GM19372 (cell line): ENCODE results near the gene ZNF619.
"Not testable (repeated sequence)": the region's sequence is repeated elsewhere in the genome, so short reads cannot be mapped to it uniquely, and the experiment has no call there.

Source experiments
- ATAC-seq: cut with Tn5 transposase; IDR thresholded peaks from one replicate; pipeline ENCODE4 v1.9.1; 2021; ENCODE audit warnings: mild to moderate bottlenecking, low read depth, moderate library complexity; ENCODE audit not compliant: unreplicated experiment

Gene ZNF619

DNA sequence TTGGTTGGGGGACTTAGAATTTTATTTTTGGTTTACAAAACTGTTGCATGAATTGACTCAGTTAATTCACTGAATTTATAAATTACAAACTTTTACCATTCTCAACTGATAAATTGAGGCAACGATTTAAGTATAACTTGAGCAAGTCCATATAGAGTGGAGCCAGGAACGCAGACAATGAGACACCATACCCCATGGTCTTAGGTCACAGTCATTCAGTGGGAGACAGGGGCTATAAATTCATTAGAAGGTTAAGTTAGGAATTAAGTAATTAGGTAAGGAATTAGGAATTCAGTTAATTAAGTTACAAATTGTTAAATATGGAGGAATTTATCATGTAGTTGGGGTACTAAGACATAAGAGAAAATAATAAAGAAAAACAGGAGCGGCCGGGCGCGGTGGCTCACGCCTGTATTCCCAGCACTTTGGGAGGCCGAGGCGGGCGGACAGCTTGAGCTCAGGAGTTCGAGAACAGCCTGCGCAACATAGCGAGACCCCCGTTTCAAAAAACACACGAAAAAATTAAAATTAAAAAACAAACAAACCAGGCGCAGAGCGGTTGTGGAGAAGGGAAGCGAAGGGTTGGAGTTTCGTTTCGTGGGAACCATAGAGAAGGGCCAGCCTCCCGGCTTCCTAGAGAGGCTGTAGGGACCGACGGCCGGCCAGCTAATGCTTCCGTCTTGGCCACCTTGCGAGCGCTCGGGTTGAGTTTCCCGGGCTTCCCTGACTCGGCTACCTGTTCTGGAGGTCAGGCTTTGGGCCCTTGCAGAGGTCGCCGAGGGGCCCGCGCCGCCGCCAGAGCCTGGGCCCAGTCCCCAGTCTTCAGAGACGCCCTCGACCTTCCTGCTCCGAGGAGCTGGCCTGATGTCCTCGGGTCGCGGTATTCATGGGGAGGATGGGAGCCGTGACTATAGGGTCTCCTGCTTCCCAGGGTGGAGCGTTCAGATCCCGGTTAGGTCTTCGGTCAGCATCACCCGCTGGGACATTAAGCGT is at the start of gene ZNF619:
TSS of gene ZNF619 (plus strand) at position 645 of the 993 bp plus-strand sequence. CDS start 858 bp downstream, outside the sequence.
- ATAC-seq, result peak; percentile 76

DNA sequence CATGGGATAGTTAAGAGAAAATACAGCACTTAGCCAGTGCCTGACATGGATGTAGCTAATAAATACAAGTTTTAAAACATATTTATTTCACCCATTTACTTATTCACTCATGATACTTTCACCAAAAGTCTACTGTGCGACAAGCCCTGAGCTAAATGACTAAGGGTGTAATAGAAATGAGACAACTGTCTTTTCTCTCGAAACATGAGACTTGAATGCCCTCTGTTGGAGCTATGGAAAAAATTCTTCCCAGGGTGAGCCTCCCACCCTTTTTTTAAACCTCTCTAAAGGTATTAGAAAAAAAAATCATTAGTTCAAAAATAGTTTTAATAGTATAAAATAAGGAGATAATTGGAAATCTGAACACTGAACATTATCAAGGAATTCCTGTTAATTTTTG is 44.1 kb upstream of the ZNF619 start:
- no peak for ATAC-seq

DNA sequence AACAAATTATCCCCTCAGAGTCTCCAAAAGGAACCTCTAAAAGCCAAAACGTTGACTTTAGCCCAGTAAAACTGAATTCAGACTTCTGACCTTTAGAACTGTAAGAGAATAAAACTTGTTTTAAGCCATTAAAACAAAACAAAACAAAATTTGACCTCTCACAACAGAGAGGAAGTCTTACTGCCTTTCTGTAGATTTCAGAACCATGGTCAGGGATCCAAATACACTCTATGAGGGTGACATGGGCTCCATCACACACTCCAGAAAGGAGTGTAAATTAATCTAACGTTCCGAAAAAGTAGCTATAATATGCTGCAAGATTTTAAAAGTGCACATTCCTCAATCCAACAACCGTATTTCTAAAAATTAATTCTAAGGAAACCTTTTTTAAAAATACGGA is 39.0 kb upstream of the ZNF619 start:
- no peak for ATAC-seq

DNA sequence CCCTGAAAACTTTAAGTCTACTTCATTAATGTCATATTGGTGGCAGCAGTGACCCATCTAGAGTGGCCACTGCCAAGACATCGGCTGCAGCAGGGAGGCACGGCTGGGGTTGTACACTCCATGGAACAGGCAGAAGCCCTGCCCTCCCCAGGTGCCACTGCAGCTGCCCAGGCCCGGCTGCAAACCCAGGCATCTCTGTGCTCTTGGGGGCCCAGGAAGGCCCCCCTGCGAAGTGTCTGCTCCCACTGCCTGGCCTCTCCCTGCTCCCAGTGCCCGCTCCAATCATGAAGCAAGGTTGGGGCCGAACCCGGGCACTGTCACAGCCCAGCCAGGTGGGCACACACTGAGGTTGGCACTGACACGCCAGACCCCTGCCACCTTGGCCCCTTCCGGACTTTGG is 31.9 kb upstream of the ZNF619 start:
- ATAC-seq, result no peak

DNA sequence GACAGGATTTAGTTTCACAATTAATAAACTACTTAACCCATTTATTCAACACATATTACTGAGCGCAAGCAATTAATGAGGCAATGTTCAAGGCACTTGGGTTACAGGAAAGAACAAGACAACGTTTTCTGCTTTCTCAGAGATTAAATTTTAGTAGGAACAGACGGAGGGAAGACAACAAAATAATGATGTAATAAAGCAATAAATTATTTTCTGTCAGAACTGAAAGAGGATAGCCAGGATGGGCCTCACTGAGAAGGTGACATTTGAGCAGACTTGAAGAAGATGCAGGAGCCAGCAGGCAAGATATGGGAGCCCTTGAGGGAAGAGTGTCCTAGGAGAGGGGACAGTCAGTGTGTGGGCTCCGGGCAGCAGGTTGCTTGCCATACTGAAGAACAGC is 31.0 kb upstream of the ZNF619 start:
- no peak for ATAC-seq

DNA sequence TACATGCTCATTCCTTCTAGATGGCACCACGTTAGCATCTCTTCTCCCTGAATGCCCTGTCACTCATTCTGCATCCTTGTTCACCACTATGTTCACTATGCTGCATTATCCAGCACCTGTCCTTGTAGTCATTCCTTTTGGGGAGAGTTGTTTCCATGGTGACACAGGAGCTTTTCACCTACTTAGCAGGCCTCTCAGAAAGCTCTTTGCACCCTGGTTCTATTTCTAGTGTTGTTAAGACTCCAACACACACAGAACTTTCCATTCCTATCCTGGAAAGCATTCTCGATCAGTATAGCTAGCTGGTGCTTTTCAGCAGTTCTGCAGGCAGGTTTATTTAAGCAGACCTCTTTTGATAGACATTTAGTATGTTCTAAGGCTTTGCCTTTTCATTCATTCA is 26.5 kb upstream of the ZNF619 start:
- no peak for ATAC-seq

DNA sequence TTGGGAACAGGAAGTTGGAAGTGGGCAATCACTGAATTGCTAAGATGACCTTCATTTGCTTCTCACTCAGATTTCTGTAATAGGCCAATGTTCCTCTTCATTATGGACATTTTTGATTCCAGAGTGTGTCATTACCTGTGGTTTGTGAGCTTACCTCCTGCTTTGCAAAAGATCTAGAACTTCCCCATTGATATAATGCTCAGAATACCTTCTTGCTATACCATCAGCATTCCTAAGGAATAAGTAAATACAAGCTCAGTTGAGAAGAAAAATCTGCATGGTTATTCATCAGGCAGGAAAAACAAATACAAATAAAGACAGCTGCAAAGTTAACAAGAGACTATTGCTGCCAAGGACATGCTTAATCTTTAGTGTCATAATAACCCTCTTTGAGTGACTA is 25.4 kb upstream of the ZNF619 start:
- ATAC-seq, result no peak

DNA sequence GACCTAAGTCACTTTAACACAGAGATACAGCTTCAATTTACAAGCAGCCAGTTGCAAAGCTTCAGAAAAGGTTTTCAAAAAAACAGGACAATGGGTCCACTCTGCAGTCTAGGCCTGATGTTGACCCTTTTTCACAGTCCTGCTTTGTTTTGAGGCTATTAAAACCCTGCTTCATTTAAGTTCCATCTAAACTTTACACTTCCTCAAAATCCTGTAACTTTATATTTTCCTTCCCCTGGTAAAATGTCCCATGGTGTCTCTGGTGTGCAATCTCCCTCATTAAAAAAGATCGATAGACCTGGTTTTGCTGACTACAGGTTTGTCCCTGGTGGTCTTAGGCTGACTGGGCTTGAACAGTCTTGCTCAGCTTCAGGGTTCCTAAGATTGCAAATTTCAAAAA is 24.9 kb upstream of the ZNF619 start:
- ATAC-seq, result no peak

DNA sequence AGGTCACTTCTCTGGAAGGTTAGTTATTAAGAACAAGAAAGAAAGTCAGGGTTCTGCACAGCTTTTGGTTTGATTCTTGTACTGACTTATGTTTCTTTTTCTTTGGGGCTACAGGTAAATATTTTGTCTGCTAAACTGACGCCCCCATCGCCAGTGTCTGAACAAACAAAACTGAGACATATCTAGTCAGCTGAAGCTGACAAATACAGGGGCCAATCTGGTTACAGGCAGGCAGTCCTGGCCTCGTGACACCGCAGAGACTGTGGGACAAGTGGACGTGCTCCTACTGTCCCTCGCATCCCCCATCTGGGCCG is 24.4 kb upstream of the ZNF619 start:
- ATAC-seq, result no peak

DNA sequence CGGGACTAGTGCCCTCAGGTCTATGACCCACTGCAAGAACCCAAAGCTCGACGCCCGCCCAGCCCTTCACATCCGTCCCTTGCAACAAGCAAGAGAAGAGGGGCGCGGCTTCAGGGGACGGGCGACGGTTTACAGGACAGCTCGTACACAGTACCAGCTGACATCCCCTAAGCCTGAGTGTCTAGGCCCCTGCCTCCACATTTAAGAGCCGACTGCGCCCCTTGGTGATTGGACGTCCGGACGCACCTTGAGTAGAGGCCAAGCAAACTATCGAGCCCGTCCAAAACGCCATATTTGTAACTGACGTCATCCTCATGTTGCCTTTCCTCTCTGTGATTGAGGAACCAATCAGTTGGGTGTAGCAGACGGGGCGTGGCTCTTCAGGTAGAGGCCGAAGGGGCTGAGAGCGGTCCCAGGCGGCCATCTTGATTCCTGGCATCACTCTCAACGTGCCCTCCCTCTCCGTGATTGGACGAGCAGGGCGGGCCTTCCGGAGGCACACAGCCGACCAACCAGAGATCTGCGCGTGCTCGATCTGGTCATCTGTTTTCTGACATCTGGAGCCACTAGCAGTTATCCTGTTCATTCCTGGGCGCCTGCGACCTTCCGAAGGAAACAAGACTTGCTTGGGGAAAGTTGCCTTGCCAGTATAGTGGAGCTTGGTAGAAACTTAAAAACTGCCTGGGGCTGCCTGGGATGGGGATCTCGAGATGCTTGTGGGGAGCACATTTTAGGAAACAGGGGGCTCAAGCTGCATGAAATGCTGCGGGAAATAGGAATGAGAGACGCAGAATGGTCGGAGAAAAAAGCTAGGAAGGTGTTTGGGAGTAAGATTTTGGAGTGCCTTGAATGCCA is 23.8 kb upstream of the ZNF619 start:
- peak; percentile 91 for ATAC-seq

DNA sequence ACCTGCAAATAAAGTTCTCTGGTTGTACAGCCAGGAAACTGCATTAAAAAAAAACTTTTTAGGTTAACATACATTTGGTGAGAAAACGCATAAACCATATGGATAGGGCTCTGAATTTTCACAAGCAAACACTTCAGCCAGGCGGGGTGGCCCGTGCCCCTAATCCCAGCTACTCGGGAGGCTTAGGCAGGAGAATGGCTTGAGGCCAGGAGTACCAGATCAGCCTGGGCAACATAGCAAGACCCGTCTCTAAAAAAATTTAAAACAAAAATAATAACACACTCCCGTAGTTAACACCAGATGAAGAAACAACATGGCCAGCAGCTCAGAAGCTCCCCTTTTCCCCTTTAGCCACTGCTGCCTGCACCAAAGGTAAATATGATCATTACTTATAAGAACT is 23.0 kb upstream of the ZNF619 start:
- ATAC-seq, result no peak

DNA sequence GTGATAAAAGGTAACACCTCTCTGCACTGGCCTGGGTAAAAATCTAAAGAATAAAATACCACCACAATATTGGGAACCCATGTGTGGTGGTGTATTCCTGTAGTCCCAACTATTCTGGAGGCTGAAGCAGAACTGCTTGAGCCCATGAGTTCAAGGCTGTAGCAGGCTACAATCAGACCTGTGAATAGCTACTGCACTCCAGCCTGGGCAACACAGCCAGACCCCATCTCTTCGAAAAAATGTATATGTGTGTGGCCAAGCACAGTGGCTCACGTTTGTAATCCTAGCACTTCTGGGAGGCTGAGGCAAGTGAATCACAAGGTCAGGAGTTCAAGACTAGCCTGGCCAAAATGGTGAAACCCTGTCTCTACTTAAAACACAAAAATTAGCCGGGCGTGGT is 21.6 kb upstream of the ZNF619 start:
- ATAC-seq, result no peak

DNA sequence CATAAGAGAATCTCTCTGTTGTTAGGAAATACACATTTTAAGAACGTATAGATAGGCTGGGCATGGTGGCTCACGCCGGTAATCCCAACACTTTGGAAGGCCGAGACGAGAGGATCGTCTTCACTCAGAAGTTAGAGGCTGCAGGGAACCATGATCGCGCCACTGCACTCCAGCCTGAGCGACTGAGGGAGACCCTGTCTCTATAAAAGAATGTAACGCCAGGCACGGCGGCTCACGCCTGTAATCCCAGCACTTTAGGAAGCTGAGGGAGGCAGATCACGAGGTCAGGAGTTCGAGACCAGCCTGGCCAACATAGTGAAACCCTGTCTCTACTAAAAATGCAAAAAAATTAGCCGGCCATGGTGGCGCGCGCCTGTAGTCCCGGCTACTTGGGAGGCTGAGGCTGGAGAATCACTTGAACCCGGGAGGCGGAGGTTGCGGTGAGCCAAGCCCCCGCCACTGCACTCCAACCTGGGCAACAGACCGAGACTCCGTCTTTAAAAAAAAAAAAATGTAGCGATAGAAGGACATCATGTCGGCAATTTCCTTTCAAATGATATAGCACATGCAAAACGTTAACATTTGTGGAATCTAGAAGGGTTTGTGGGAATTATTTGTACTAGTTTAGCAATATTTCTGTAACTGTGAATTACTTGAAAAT is 20.5 kb upstream of the ZNF619 start:
- no peak for ATAC-seq

DNA sequence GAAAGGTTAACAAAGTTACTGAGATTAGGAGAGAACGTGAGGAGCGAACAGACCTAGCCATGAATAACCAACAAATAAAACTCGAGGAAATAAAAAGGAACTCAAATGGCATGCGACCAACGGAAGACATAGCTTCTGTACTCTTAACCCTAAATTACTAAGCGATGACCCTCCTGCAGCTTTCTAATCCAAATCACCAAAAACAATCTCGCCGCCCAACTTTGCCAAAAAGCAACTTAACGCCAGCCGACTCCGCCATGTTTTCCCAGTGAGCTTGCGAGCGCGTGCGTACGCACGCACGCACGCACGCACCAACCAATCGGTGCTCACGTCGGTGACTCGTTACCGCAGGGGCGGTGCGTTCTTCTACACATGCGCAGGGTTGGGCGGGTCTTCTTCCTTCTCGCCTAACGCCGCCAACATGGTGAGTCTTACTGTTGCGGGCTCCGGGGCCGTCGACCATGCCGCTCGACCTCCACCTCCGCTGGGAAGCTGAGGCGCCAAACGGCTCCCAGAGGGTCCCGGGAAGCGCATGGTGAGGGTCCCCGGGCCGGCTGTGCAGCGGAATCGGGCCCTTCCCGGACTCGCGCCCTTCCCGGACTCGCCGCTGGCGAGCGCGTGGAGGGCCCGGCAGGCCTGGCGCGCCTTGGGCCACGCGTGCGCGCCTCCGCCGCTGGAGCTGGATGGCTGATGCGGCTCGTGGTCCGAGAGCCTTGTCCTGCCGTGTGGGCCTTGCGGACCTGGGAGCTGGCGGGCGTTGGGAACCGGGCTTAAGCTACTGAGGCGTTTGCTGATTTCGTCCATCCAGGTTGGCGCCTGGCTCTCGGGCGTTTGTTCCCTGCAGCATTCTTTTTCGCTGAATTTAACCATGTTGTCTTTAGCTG is 19.7 kb upstream of the ZNF619 start, which contains the start of gene RPL14:
TSS of gene RPL14 (plus strand) at position 400 of the 884 bp plus-strand sequence. CDS start at position 533, 133 bp downstream.
- ATAC-seq, result peak; percentile 61

DNA sequence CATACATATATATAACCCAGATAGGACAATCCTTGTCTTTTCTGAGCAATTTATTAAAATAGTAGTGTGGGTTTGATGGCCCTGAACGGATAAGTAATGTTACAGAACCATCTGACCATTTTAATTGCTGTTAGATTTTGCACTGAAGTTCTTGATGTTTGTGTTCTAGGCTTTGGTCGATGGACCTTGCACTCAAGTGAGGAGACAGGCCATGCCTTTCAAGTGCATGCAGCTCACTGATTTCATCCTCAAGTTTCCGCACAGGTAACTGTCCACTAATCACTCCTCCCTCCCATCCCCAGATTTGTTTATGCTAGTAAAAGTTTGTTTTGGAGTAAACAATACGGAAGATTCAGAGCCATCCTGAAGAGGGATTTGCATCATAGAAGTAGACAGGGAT is 18.4 kb upstream of the ZNF619 start:
- no peak for ATAC-seq

DNA sequence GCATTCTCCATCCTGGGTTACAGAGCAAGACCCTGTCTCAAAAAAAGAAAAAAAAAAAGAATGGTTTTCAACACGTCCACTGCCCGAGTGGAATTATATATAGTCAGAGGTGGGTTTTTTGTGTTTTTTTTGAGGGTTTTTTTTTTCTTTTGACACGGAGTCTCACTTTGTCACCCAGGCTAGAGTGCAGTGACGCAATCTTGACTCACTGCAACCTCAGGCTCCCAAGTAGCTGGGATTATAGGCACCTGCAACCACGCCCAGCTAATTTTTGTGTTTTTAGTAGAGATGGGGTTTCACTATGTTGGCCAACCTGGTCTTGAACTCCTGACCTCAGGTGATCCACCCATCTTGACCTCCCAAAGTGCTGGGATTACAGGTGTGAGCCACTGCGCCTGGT is 16.4 kb upstream of the ZNF619 start:
- not testable (repeated sequence) for ATAC-seq

DNA sequence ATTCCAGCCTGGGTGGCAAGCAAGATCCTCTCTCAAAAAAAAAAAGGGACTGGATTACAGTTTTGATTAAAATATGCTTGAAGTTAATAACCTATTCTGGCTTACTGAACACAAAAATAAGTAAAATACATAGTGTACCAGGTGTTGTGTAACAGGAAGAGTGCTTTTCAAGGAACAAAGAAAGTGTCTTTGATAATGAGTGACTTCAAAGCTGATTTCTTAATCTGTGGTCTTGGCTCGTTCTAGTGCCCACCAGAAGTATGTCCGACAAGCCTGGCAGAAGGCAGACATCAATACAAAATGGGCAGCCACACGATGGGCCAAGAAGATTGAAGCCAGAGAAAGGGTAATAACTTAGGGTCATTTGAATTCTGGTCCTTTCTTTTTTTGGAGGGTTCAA is 15.8 kb upstream of the ZNF619 start:
- ATAC-seq, result no peak

DNA sequence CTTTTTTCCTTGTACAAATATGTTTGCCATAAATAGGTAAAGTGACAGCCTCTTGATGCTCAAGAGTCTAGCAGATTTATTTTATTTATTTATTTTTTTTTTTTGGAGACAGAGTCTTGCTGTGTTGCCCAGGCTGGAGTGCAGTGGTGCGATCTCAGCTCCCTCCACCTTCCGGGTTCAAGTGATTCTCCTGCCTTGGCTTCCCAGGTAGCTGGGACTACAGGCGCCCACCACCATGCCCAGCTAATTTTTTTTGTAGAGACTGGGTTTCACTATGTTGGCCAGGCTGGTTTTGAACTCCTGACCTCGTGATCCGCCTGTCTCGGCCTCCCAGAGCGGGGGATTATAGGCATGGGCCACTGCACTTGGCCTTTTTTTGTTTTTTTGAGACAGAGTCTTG is 14.1 kb upstream of the ZNF619 start:
- ATAC-seq, result not testable (repeated sequence)

DNA sequence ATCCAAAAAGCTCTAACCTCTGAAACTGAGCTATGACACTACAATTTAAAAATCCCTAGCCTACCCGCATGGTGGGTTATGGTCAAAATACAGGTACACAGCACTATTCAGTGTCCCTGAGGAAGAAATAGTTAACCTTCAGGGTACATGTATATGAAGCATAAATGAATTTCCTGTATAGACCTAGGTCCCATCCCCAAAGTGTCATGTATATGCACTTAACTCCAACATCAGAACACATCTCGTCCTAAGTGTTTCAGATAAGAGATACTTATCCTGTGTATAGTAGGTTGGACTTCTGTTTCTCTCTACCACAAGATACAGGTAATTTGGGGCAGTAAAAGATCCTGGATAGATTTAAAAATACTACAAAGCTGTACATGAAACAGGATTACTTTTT is 13.3 kb upstream of the ZNF619 start:
- ATAC-seq, result no peak
